HL-60 (cell line): ENCODE measurements around the gene LRP6.

Experiments used
- DNase-seq, 2 experiments: peaks; one replicate each; pipeline ENCODE4 v3.0.0-alpha.2; 2010 to 2020; ENCODE audit warnings: low read depth in 1 of 2, low spot score in 1 of 2
- H3K27ac ChIP-seq: fragments of 250-450 bp; sonication (Bioruptor Pico); replicated peaks from 2 replicates; pipeline ENCODE4 v1.5.1; 2020; ENCODE audit warnings: mild to moderate bottlenecking, moderate library complexity
- H3K27me3 ChIP-seq: fragments of 250-450 bp; sonication (Bioruptor Pico); 2 replicates; pipeline ENCODE4 v1.5.1; 2021; ENCODE audit warnings: mild to moderate bottlenecking, moderate library complexity; ENCODE audit not compliant: insufficient read depth, poor library complexity, severe bottlenecking
- H3K4me3 ChIP-seq: replicated peaks from 2 replicates; pipeline ENCODE4 v1.5.1; 2011; ENCODE audit warnings: mild to moderate bottlenecking, control low read depth, low read length; ENCODE audit not compliant: insufficient read depth
- CTCF ChIP-seq: IDR thresholded peaks from one replicate; pipeline ENCODE4 v1.5.1; 2011; ENCODE audit warnings: low read length, control low read depth, inconsistent platforms; ENCODE audit not compliant: insufficient read depth
- GABPA ChIP-seq: IDR thresholded peaks from 2 replicates; pipeline ENCODE4 v1.6.1; 2012; ENCODE audit warnings: low read depth
- POLR2AphosphoS5 ChIP-seq: IDR thresholded peaks from 2 replicates; pipeline ENCODE4 v1.6.1; 2012; ENCODE audit warnings: low read depth
- REST ChIP-seq: IDR thresholded peaks from 2 replicates; pipeline ENCODE4 v1.6.1; 2012; ENCODE audit warnings: low read depth; ENCODE audit not compliant: insufficient replicate concordance
- SPI1 ChIP-seq: IDR thresholded peaks from 2 replicates; pipeline ENCODE4 v1.6.1; 2012; ENCODE audit warnings: low read depth, mild to moderate bottlenecking, borderline replicate concordance

LRP6 gene

GRCh38 chr12:12087693-12088034 lies 179.2 kb downstream of the LRP6 start:
- H3K27ac ChIP-seq = no peak overlapping the region
- DNase-seq = no peak
- no peak for TF ChIP-seq GABPA
- no peak for TF ChIP-seq SPI1
- TF ChIP-seq REST = no peak
- TF ChIP-seq CTCF = no peak
- no peak for TF ChIP-seq POLR2AphosphoS5
- H3K27me3 ChIP-seq = peaks cover 3% of the 10 kb centered on the region
- no peak overlapping the region for H3K4me3 ChIP-seq

- Histone ChIP-seq H3K27ac (no peak overlapping the region), H3K4me3 (no peak overlapping the region), H3K27me3 (peaks cover 3% of the 10 kb centered on the region)
- TF ChIP-seq GABPA (no peak), POLR2AphosphoS5 (no peak), REST (no peak), SPI1 (no peak), CTCF (no peak)
- DNase-seq = no peak
Measured at GRCh38 chr12:12086973-12087692, 179.7 kb downstream of the LRP6 start.

- no peak overlapping the region for H3K4me3 ChIP-seq
- no peak overlapping the region for H3K27ac ChIP-seq
- DNase-seq = no peak
- TF ChIP-seq REST (no peak), POLR2AphosphoS5 (no peak), GABPA (no peak), SPI1 (no peak), CTCF (no peak)
- peaks cover 3% of the 10 kb centered on the region for H3K27me3 ChIP-seq
Measured at GRCh38 chr12:12086362-12086761, 180.5 kb downstream of the LRP6 start.
